BJ (cell line): ENCODE measurements around the gene OR2AE1. TPM values are rescaled to one million over a fixed set of nuclear protein-coding genes. Genes with fewer than 3 reads are reported as not detected.

Experiments
- CTCF ChIA-PET: fragments of 350-600 bp; formaldehyde crosslinking; extraction: SDS; loops from one replicate; lab custom pipeline; 2021; ENCODE audit warnings: antibody characterized with exemption, inconsistent platforms; lab: Yijun Ruan, JAX
- POLR2A ChIA-PET: fragments of 300-600 bp; sonication (Branson Sonifier 250); formaldehyde crosslinking; extraction: SDS; loops from one replicate; lab custom pipeline; 2021; ENCODE audit warnings: antibody characterized with exemption; lab: Charles Lee
- DNase-seq: peaks from one replicate; pipeline ENCODE4 v3.0.0-alpha.2; 2011; ENCODE audit warnings: low read depth
- H3K27me3 ChIP-seq: 2 replicates; pipeline ENCODE4 v1.6.0; 2011; ENCODE audit warnings: low read length; ENCODE audit not compliant: control insufficient read depth, insufficient read depth
- H3K36me3 ChIP-seq: 2 replicates; pipeline ENCODE4 v1.5.1; 2011; ENCODE audit warnings: low read length; ENCODE audit not compliant: control insufficient read depth, insufficient read depth
- H3K4me3 ChIP-seq: 2 replicates; pipeline ENCODE4 v1.5.1; 2011; ENCODE audit warnings: low read depth, mild to moderate bottlenecking, control low read depth, low read length
- CTCF ChIP-seq: IDR thresholded peaks from 2 replicates; pipeline ENCODE4 v1.5.1; 2011; ENCODE audit warnings: low read depth, mild to moderate bottlenecking, control low read depth, inconsistent platforms, low read length, moderate library complexity; ENCODE audit not compliant: insufficient read depth
- polyA plus RNA-seq: library from polyadenylated mRNA; depleted of rRNA; stranded (reverse); fragments of >200 nt; gene quantifications from 2 replicates; pipeline ENCODE4 v1.2.3, GENCODE V29; 2011

Gene OR2AE1
- polyA plus RNA-seq, 1 experiment, result not detected

GRCh38 chr7:99918959-99919813 lies 42.4 kb upstream of the OR2AE1 start, which contains the start of gene TRIM4:
TRIM4 (minus strand) TSS chr7:99919530; CDS start chr7:99919401, 129 bp downstream.
- ChIA-PET CTCF (interaction anchor here (0.6 to 9.0 kb wide), 6 partner anchors 10 to 482 kb away, joined by 3 to 111 read pairs (median 4); partner anchors contain the start of gene GJC3), POLR2A (interaction anchor here (0.5 kb wide), 1 partner anchor 480 kb away, joined by 3 read pairs; the partner anchor contains the start of genes CPSF4 and PTCD1)
- no peaks in the 10 kb centered on the region for H3K27me3 ChIP-seq
- H3K4me3 ChIP-seq, result peak within 1 kb of the TSS; percentile 80
- no peaks in the 10 kb centered on the region; the same call in 1 of the 2 replicates for H3K36me3 ChIP-seq
- TF ChIP-seq CTCF, result peak; percentile 11; the same call in 1 of the 2 replicates
- DNase-seq, result peak; percentile 68

GRCh38 chr7:99910976-99911375 lies 34.1 kb upstream of the OR2AE1 start:
- no peak overlapping the region for H3K4me3 ChIP-seq
- no peak for DNase-seq
- no peaks in the 10 kb centered on the region for H3K27me3 ChIP-seq
- TF ChIP-seq CTCF, result no peak
- ChIA-PET POLR2A (no interaction called here), CTCF (interaction anchor here (1.4 kb wide), 1 partner anchor 12 kb away, joined by 5 read pairs; no protein-coding TSS in a partner anchor)
- H3K36me3 ChIP-seq, result peaks cover 9% of the 10 kb centered on the region

GRCh38 chr7:99901581-99901980 lies 24.7 kb upstream of the OR2AE1 start:
- DNase-seq, result no peak
- POLR2A ChIA-PET, result no interaction called here
- no peak for TF ChIP-seq CTCF
- Histone ChIP-seq H3K4me3 (no peak overlapping the region), H3K27me3 (no peaks in the 10 kb centered on the region), H3K36me3 (peaks cover 20% of the 10 kb centered on the region)
- CTCF ChIA-PET, result interaction anchor here (0.5 kb wide), 1 partner anchor 125 kb away, joined by 4 read pairs; no protein-coding TSS in a partner anchor

GRCh38 chr7:99899830-99900519 lies 23.1 kb upstream of the OR2AE1 start:
- Histone ChIP-seq H3K36me3 (peaks cover 19% of the 10 kb centered on the region), H3K4me3 (no peak overlapping the region), H3K27me3 (no peaks in the 10 kb centered on the region)
- ChIA-PET POLR2A (no interaction called here), CTCF (no interaction called here)
- no peak for DNase-seq
- no peak for TF ChIP-seq CTCF

- no peak for DNase-seq
- peaks cover 19% of the 10 kb centered on the region for H3K36me3 ChIP-seq
- no peak for TF ChIP-seq CTCF
- no peak overlapping the region for H3K4me3 ChIP-seq
- ChIA-PET CTCF (interaction anchor here (0.7 kb wide), 1 partner anchor 10 kb away, joined by 3 read pairs; no protein-coding TSS in a partner anchor), POLR2A (no interaction called here)
- H3K27me3 ChIP-seq, result no peaks in the 10 kb centered on the region
Observed at GRCh38 chr7:99898836-99899235, 22.0 kb upstream of the OR2AE1 start.
